ENCODE data around the gene OSBP2.

OSBP2 gene, protein sequence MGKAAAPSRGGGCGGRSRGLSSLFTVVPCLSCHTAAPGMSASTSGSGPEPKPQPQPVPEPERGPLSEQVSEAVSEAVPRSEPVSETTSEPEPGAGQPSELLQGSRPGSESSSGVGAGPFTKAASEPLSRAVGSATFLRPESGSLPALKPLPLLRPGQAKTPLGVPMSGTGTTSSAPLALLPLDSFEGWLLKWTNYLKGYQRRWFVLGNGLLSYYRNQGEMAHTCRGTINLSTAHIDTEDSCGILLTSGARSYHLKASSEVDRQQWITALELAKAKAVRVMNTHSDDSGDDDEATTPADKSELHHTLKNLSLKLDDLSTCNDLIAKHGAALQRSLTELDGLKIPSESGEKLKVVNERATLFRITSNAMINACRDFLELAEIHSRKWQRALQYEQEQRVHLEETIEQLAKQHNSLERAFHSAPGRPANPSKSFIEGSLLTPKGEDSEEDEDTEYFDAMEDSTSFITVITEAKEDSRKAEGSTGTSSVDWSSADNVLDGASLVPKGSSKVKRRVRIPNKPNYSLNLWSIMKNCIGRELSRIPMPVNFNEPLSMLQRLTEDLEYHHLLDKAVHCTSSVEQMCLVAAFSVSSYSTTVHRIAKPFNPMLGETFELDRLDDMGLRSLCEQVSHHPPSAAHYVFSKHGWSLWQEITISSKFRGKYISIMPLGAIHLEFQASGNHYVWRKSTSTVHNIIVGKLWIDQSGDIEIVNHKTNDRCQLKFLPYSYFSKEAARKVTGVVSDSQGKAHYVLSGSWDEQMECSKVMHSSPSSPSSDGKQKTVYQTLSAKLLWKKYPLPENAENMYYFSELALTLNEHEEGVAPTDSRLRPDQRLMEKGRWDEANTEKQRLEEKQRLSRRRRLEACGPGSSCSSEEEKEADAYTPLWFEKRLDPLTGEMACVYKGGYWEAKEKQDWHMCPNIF

DNA sequence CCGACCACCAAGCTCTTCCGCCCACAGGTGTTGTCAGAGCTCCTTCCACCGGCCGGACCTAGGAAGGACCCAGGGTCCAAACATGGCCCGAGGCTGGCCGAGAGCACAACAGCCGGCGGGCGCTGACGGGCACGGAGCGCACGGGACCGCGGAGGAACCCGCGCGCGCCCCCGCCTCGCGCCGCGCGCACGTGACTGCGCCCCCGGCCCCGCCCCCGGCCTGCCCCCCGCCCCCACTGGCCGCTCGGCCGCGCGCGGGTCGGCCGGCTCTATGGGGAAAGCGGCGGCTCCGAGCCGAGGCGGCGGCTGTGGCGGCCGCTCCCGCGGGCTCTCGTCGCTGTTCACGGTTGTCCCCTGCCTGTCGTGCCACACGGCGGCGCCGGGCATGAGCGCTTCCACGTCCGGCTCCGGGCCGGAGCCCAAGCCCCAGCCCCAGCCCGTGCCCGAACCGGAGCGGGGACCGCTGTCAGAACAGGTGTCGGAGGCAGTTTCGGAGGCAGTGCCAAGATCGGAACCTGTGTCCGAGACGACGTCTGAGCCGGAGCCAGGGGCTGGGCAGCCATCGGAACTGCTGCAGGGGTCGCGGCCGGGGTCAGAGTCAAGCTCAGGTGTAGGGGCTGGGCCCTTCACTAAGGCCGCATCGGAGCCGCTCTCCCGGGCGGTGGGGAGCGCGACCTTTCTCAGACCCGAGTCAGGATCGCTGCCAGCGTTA is at the start of gene OSBP2:
Gene OSBP2, plus strand, starts transcription at position 235 of the 711 bp plus-strand sequence. Its CDS starts 36 bp downstream, at position 271.
- Histone ChIP-seq H3K9me3 (ENCODE audit: low read length) (no peaks in the 10 kb centered on the region), H3K4me1 (ENCODE audit: insufficient read depth, low read length) (peaks cover 17% of the 10 kb centered on the region), H3K36me3 (ENCODE audit: insufficient read depth, low read length) (no peaks in the 10 kb centered on the region), H3K4me3 (ENCODE audit: low read depth in 1 of 2, low read length in 2 of 2) (peak within 1 kb of the TSS; percentile 55 to 58), H3K27ac (ENCODE audit: low read depth, low read length) (peak within 1 kb of the TSS; percentile 82), H3K9ac (ENCODE audit: low read length) (no peak within 1 kb of the TSS), H3K27me3 (ENCODE audit: control insufficient read depth in 1 of 2, insufficient read depth in 2 of 2, low read length in 2 of 2) (no peaks in the 10 kb centered on the region)

DNA sequence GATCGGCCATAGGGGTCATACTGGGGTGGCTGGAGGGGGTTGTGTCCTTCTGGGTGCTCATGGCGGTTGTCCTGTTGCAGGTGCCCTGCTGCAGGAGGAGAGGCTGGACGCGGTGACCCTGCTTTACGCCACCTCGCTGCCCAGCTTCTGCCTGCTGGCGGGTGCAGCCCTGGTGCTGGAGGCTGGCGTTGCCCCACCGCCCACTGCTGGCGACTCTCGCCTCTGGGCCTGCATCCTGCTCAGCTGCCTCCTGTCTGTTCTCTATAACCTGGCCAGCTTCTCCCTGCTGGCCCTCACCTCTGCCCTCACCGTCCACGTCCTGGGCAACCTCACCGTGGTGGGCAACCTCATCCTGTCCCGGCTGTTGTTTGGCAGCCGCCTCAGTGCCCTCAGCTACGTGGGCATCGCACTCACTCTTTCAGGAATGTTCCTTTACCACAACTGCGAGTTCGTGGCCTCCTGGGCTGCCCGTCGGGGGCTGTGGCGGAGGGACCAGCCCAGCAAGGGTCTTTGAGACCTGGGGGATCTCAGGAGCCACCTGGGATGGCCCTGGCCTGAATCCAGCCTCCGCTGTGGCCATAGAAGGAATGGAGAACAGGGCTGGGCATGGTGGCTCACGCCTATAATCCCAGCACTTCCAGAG is 48.0 kb upstream of the OSBP2 start:
- H3K36me3 ChIP-seq (ENCODE audit: insufficient read depth, low read length) = no peaks in the 10 kb centered on the region
- no peaks in the 10 kb centered on the region for H3K27me3 ChIP-seq (ENCODE audit: control insufficient read depth in 1 of 2, insufficient read depth in 2 of 2, low read length in 2 of 2)
- H3K9me3 ChIP-seq (ENCODE audit: low read length) = no peaks in the 10 kb centered on the region
- H3K9ac ChIP-seq (ENCODE audit: low read length) = no peak overlapping the region
- H3K27ac ChIP-seq (ENCODE audit: low read depth, low read length) = no peak overlapping the region
- no peak overlapping the region for H3K4me3 ChIP-seq (ENCODE audit: low read depth in 1 of 2, low read length in 2 of 2)
- H3K4me1 ChIP-seq (ENCODE audit: insufficient read depth, low read length) = no peaks in the 10 kb centered on the region

DNA sequence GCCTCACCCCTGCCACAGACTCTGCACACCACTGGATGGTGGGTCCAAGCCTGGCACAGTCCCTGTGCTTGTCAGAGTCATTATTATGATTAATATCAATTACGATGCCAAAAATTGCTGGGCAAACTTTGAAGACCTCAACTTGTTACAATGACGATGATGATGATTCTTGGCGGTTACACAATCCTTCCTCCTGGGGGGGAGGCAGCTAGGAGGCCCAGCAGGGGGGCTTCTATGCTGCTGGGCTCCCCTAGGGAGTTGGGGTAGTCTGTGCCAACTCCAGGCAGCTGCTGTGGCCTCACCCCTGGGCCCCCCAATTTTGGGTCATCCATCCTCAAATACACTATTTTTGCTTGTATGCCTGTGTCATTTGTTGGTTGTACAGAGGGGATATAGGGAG is 47.1 kb upstream of the OSBP2 start:
- no peak overlapping the region for H3K9ac ChIP-seq (ENCODE audit: low read length)
- no peak overlapping the region for H3K27ac ChIP-seq (ENCODE audit: low read depth, low read length)
- H3K4me3 ChIP-seq (ENCODE audit: low read depth in 1 of 2, low read length in 2 of 2) = no peak overlapping the region
- H3K4me1 ChIP-seq (ENCODE audit: insufficient read depth, low read length) = no peaks in the 10 kb centered on the region
- H3K9me3 ChIP-seq (ENCODE audit: low read length) = no peaks in the 10 kb centered on the region
- no peaks in the 10 kb centered on the region for H3K27me3 ChIP-seq (ENCODE audit: control insufficient read depth in 1 of 2, insufficient read depth in 2 of 2, low read length in 2 of 2)
- H3K36me3 ChIP-seq (ENCODE audit: insufficient read depth, low read length) = no peaks in the 10 kb centered on the region

DNA sequence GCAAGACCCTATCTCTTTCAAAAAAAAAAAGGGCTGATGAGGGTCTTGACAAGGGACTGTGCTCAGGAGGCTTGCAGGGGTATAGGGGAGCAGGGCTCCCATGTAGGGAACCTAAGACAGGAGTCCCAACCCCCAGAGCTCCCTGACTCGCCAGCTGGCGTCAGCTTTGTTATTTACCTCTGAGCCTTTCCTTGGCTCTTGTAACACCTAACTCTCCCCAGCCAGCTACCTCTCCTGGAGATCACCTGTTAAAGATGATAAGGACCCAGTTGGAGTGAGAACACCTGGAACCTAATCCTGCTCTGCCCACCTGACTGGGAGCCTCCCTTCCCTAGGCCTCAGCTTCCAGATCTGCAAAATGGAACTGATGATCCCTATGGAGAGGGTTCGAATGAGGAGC is 45.8 kb upstream of the OSBP2 start:
- Histone ChIP-seq H3K36me3 (ENCODE audit: insufficient read depth, low read length) (no peaks in the 10 kb centered on the region), H3K27ac (ENCODE audit: low read depth, low read length) (no peak overlapping the region), H3K27me3 (ENCODE audit: control insufficient read depth in 1 of 2, insufficient read depth in 2 of 2, low read length in 2 of 2) (no peaks in the 10 kb centered on the region), H3K4me3 (ENCODE audit: low read depth in 1 of 2, low read length in 2 of 2) (no peak overlapping the region), H3K4me1 (ENCODE audit: insufficient read depth, low read length) (no peaks in the 10 kb centered on the region), H3K9ac (ENCODE audit: low read length) (no peak overlapping the region), H3K9me3 (ENCODE audit: low read length) (no peaks in the 10 kb centered on the region)

DNA sequence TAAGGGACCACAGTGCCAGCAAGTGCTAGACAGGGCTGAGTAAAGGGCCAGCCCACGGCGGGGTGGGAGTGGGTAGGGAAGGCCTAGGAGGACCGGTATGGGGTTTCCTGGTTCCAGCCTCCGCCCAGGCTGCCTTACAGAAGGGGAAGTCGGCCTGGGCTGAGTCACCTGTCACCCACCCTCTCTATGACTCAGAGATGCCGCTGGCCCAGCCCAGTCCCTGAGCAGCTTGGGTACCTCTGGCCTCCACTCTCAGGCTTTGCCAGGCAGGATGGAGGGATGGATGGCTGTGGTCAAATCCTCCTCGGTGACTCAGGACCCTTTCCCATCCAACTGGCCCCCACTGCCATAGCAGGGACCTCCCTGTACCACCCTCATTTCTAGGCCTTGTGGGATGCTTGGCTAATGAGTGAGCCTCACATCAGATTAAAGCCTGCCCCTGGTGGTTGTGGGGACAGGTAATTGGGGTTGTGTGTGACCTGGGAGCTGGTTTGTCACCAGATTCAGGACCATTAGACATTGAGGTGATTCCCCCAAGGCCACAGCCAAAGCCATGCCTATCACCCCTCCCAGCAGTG is 45.2 kb upstream of the OSBP2 start:
- Histone ChIP-seq H3K36me3 (ENCODE audit: insufficient read depth, low read length) (no peaks in the 10 kb centered on the region), H3K4me3 (ENCODE audit: low read depth in 1 of 2, low read length in 2 of 2) (no peak overlapping the region), H3K27me3 (ENCODE audit: control insufficient read depth in 1 of 2, insufficient read depth in 2 of 2, low read length in 2 of 2) (no peaks in the 10 kb centered on the region), H3K9me3 (ENCODE audit: low read length) (no peaks in the 10 kb centered on the region), H3K4me1 (ENCODE audit: insufficient read depth, low read length) (no peaks in the 10 kb centered on the region), H3K27ac (ENCODE audit: low read depth, low read length) (no peak overlapping the region), H3K9ac (ENCODE audit: low read length) (no peak overlapping the region)

DNA sequence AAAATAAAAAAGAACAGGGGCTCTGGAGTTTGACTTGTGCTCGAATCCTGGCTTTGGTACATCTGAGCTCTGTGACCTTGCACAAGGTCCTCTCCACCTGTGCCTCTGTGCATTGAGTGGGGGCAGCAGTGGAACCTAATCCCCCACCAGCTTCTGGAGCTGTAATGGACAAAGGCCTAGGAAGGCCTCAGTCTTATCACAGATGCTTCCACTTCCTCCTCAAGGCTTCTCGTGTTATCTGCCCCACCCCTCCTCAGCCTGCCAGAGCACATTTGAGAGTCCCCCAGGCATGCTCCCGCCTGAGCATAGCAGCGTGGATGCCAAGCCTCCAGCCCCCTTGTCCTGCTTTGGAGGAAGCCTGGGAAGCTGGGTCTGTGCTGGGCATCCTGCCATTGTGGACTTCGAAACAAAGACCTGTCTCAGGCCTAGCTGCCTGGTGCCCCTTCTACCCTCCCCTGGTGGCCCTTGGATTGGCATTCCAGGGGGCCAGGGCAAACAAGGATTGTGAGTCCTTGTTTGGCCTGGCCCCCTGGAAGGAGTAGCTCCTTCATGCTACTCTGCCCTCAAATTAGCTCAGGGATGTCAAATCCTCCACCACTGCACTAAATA is 44.1 kb upstream of the OSBP2 start:
- no peak overlapping the region for H3K4me3 ChIP-seq (ENCODE audit: low read depth in 1 of 2, low read length in 2 of 2)
- no peaks in the 10 kb centered on the region for H3K36me3 ChIP-seq (ENCODE audit: insufficient read depth, low read length)
- no peak overlapping the region for H3K9ac ChIP-seq (ENCODE audit: low read length)
- no peak overlapping the region for H3K27ac ChIP-seq (ENCODE audit: low read depth, low read length)
- no peaks in the 10 kb centered on the region for H3K4me1 ChIP-seq (ENCODE audit: insufficient read depth, low read length)
- H3K27me3 ChIP-seq (ENCODE audit: control insufficient read depth in 1 of 2, insufficient read depth in 2 of 2, low read length in 2 of 2) = no peaks in the 10 kb centered on the region
- H3K9me3 ChIP-seq (ENCODE audit: low read length) = no peaks in the 10 kb centered on the region

DNA sequence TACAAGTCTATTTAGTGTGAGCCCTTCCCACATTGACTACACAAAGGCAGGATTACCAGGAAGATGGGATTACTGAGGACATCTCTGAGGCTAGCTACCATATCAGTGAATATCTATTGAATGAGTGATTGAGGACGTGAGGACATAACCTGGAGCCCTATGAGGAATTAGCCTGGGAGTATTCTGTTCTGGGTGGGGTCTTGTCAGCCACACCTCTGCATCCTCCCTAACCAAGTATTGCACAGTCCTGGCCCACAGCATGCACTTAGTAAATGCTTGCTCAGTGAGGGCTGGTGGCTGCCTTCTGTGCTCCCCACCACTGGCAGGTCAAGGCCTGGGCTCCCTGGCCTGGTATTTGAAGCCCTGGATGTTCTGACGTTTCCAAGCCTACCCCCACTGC is 41.8 kb upstream of the OSBP2 start:
- no peaks in the 10 kb centered on the region for H3K36me3 ChIP-seq (ENCODE audit: insufficient read depth, low read length)
- H3K27me3 ChIP-seq (ENCODE audit: control insufficient read depth in 1 of 2, insufficient read depth in 2 of 2, low read length in 2 of 2) = no peaks in the 10 kb centered on the region
- no peaks in the 10 kb centered on the region for H3K9me3 ChIP-seq (ENCODE audit: low read length)
- no peaks in the 10 kb centered on the region for H3K4me1 ChIP-seq (ENCODE audit: insufficient read depth, low read length)
- H3K4me3 ChIP-seq (ENCODE audit: low read depth in 1 of 2, low read length in 2 of 2) = no peak overlapping the region
- no peak overlapping the region for H3K27ac ChIP-seq (ENCODE audit: low read depth, low read length)
- H3K9ac ChIP-seq (ENCODE audit: low read length) = no peak overlapping the region

DNA sequence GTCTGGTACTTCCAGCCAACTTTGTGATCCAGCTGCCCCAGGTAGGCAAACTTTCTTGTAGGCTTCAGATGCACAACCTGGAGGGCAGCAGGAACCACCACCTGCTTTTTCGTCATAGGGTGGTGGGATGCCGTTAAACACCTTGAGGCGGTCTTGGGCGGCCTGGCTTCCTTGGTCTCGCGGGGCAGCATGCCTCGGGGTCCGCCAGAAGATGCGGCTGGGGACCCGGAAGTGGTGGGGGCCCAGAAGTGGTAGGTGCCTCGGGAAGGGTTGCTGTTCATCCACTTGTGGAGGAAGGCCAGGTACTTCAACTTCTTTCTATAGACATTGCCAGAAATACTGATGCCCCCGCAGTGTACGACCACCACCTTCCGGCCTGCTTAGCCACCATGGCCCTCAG is 40.3 kb upstream of the OSBP2 start:
- Histone ChIP-seq H3K36me3 (ENCODE audit: insufficient read depth, low read length) (no peaks in the 10 kb centered on the region), H3K27ac (ENCODE audit: low read depth, low read length) (no peak overlapping the region), H3K4me1 (ENCODE audit: insufficient read depth, low read length) (no peaks in the 10 kb centered on the region), H3K27me3 (ENCODE audit: control insufficient read depth in 1 of 2, insufficient read depth in 2 of 2, low read length in 2 of 2) (no peaks in the 10 kb centered on the region), H3K4me3 (ENCODE audit: low read depth in 1 of 2, low read length in 2 of 2) (no peak overlapping the region), H3K9me3 (ENCODE audit: low read length) (no peaks in the 10 kb centered on the region), H3K9ac (ENCODE audit: low read length) (no peak overlapping the region)

DNA sequence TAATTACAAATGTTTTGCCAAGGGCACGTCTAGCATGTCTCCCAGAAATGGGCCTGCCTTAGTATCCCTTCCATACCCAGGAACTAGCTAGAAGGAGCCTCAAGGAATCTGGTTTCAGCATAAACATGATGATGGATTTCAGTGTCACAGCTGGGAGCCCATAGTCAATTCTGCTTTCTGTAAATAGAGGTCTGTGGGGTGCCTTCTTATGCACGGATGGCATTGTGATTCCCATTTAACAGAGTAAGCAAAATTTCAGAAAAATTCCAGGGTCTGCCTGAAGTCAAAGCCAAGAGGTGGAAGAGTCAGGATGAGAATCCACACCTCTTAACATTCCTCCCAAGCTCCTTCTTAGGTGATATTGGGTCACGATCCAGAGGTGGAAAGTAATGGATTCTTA is 39.1 kb upstream of the OSBP2 start:
- Histone ChIP-seq H3K4me3 (ENCODE audit: low read depth in 1 of 2, low read length in 2 of 2) (no peak overlapping the region), H3K27ac (ENCODE audit: low read depth, low read length) (no peak overlapping the region), H3K27me3 (ENCODE audit: control insufficient read depth in 1 of 2, insufficient read depth in 2 of 2, low read length in 2 of 2) (no peaks in the 10 kb centered on the region), H3K9ac (ENCODE audit: low read length) (no peak overlapping the region), H3K9me3 (ENCODE audit: low read length) (no peaks in the 10 kb centered on the region), H3K36me3 (ENCODE audit: insufficient read depth, low read length) (no peaks in the 10 kb centered on the region), H3K4me1 (ENCODE audit: insufficient read depth, low read length) (no peaks in the 10 kb centered on the region)

DNA sequence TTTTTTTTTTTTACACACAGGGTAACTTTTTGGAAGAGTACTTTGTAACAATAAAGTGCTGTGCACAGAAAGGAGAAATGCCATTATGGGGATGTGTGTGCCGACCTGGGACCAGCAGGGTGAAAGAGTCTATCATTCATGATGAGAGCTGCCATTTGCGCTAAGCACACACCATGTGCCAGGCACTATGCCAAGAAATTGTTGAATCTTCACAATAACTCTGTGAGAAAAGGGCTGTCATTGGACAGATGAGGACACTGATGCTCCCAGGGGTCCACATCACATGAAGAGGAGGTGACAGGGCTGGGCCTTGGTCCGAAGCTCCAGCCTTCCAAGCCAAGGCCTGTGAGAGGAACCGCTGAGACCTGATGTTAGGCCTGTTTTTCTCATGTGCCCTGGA is 32.6 kb upstream of the OSBP2 start:
- no peaks in the 10 kb centered on the region for H3K27me3 ChIP-seq (ENCODE audit: control insufficient read depth in 1 of 2, insufficient read depth in 2 of 2, low read length in 2 of 2)
- no peak overlapping the region for H3K27ac ChIP-seq (ENCODE audit: low read depth, low read length)
- no peak overlapping the region for H3K9ac ChIP-seq (ENCODE audit: low read length)
- no peak overlapping the region for H3K4me3 ChIP-seq (ENCODE audit: low read depth in 1 of 2, low read length in 2 of 2)
- no peaks in the 10 kb centered on the region for H3K9me3 ChIP-seq (ENCODE audit: low read length)
- peaks cover 17% of the 10 kb centered on the region for H3K36me3 ChIP-seq (ENCODE audit: insufficient read depth, low read length)
- peaks cover 6% of the 10 kb centered on the region for H3K4me1 ChIP-seq (ENCODE audit: insufficient read depth, low read length)
